ENCODE results near the gene NUDCD2. TPM values are rescaled to one million over a fixed set of nuclear protein-coding genes. Genes with fewer than 3 reads are reported as not detected.

The NUDCD2 gene
- total RNA-seq, 2 donors from 2014 or later, result 8.0 to 8.6 TPM

DNA sequence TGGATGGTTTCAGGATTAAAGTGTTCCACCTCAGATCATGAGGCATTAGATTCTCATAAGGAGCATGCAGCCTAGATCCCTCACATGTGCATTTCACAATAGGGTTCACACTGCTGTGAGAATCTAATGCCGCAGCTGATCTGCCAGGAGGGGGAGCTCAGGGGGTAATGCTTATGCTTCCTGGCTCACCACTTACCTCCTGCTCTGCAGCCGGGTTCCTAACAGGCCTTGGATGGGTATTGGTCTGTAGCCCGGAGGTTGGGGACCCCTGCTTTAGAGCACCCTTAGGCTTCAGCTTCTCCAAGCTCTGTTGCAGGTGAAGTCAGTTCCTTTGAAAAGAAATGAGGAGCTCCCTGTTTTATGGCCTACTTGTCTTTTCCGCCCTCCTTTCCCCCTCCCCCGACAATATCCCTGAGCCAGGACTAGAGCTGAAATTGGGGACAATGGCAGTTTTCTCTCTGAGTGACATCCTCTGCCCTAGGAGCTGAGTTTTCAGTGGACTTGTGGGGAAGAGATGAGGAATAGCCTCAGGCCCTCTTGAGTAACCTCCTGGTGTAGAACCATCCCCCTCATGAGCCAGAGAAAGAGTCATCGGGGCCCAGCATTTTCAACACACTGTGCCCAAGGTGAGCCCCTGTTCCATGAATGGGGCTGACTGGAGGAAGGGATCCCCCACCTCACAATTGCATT lies 29.3 kb upstream of the NUDCD2 start:
- Histone ChIP-seq H3K27ac (no peak overlapping the region), H3K9me3 (no peaks in the 10 kb centered on the region), H3K4me1 (replicated peaks) (no peaks in the 10 kb centered on the region), H3K36me3 (no peaks in the 10 kb centered on the region), H3K4me3 (no peak overlapping the region), H3K27me3 (replicated peaks; ENCODE audit: insufficient read depth) (no peaks in the 10 kb centered on the region)
- WGBS, result 81% methylated on average over 6 of the region's 6 CpGs
- DNase-seq (ENCODE audit: low spot score), result no peak
- intact Hi-C loops (cut with DNase I), result no loop called here
- TF ChIP-seq POLR2AphosphoS5 (IDR thresholded peaks at IDR 0.05), result no peak
- TF ChIP-seq, protein P1, sequence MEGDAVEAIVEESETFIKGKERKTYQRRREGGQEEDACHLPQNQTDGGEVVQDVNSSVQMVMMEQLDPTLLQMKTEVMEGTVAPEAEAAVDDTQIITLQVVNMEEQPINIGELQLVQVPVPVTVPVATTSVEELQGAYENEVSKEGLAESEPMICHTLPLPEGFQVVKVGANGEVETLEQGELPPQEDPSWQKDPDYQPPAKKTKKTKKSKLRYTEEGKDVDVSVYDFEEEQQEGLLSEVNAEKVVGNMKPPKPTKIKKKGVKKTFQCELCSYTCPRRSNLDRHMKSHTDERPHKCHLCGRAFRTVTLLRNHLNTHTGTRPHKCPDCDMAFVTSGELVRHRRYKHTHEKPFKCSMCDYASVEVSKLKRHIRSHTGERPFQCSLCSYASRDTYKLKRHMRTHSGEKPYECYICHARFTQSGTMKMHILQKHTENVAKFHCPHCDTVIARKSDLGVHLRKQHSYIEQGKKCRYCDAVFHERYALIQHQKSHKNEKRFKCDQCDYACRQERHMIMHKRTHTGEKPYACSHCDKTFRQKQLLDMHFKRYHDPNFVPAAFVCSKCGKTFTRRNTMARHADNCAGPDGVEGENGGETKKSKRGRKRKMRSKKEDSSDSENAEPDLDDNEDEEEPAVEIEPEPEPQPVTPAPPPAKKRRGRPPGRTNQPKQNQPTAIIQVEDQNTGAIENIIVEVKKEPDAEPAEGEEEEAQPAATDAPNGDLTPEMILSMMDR (IDR thresholded peaks at IDR 0.05), result no peak
- no peak for TF ChIP-seq POLR2A (IDR thresholded peaks at IDR 0.05)

DNA sequence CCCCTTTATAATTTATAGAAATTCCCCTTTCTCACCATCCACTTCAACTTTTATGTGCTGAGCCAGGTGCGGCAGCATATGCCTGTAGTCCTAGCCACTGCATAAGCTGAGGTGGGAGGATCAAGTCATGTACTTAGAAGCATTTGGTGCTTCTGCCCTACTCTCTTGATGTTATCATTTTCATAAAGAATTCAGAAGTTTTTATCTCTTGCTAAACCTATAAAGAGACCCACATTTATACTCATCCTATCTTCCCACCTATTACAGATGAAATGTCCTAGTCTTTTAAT lies 19.0 kb upstream of the NUDCD2 start:
- no peak for DNase-seq (ENCODE audit: low spot score)
- no peaks in the 10 kb centered on the region for H3K4me1 ChIP-seq (replicated peaks)
- TF ChIP-seq POLR2A (IDR thresholded peaks at IDR 0.05), result no peak
- no peak for TF ChIP-seq POLR2AphosphoS5 (IDR thresholded peaks at IDR 0.05)
- TF ChIP-seq, protein P1 (IDR thresholded peaks at IDR 0.05), result no peak
- H3K27ac ChIP-seq, result no peak overlapping the region
- H3K36me3 ChIP-seq, result no peaks in the 10 kb centered on the region
- no peak overlapping the region for H3K4me3 ChIP-seq
- H3K9me3 ChIP-seq, result no peaks in the 10 kb centered on the region
- H3K27me3 ChIP-seq (replicated peaks; ENCODE audit: insufficient read depth), result no peaks in the 10 kb centered on the region
- 86% methylated on average over 1 of the region's 1 CpG for WGBS
- intact Hi-C loops (cut with DNase I), result no loop called here

DNA sequence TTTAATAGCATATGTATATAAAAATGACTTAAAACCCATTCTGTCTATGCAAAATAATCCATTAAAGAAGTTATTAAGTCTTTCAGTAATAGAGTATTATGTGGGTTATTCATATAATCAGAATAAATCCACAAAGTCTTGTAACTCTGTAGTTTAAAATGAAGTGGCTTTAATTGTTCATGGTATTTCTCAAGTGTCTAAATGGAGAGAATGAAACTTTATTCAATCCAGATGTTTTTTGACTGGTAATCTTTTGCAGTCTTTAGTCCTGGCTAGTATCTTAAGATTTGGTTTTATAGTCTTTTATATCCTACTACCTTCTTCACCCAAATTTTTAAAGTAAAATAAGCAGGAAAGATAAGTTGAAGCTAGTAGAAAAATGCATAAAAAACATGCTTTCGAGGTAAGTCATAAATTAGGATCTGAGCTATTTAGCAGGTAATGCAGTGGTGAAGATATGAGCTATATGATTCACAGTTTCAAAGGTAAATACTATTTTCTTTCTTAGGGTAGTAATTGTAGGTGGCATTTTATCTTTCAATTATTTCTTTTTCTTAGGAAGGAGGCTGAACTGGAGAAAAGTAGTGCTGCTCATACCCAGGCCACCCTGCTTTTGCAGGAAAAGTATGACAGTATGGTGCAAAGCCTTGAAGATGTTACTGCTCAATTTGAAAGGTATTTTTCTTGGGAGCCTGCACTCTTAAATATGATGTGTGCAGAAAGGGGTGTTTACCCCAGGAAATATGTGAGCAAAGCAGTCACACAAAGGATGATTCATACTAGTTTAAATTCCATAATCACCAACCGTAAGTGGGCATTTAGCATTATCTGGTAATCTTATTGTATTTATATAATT lies 18.5 kb upstream of the NUDCD2 start:
- Histone ChIP-seq H3K36me3 (no peaks in the 10 kb centered on the region), H3K4me1 (replicated peaks) (no peaks in the 10 kb centered on the region), H3K27me3 (replicated peaks; ENCODE audit: insufficient read depth) (no peaks in the 10 kb centered on the region), H3K27ac (no peak overlapping the region), H3K4me3 (no peak overlapping the region), H3K9me3 (no peaks in the 10 kb centered on the region)
- TF ChIP-seq, protein P1 (IDR thresholded peaks at IDR 0.05), result no peak
- no peak for TF ChIP-seq POLR2AphosphoS5 (IDR thresholded peaks at IDR 0.05)
- TF ChIP-seq POLR2A (IDR thresholded peaks at IDR 0.05), result no peak
- intact Hi-C loops (cut with DNase I), result no loop called here
- no peak for DNase-seq (ENCODE audit: low spot score)
- WGBS, result 79% methylated on average over 2 of the region's 2 CpGs

DNA sequence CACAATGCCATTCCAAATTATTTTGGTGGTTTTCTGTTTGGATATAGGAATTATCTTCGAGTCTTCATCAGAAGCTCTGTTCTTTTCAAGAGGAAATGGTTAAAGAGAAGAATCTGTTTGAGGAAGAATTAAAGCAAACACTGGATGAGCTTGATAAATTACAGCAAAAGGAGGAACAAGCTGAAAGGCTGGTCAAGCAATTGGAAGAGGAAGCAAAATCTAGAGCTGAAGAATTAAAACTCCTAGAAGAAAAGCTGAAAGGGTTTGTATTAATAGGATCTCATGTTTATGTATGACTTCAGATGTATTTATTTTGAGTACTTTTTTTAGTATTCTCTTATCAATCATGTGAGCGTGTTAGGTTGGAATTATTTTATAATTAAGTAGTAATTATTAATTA lies 15.5 kb upstream of the NUDCD2 start:
- H3K9me3 ChIP-seq, result no peaks in the 10 kb centered on the region
- no peaks in the 10 kb centered on the region for H3K4me1 ChIP-seq (replicated peaks)
- TF ChIP-seq POLR2A (IDR thresholded peaks at IDR 0.05) (no peak), POLR2AphosphoS5 (IDR thresholded peaks at IDR 0.05) (no peak)
- TF ChIP-seq, protein P1 (IDR thresholded peaks at IDR 0.05), result no peak
- 85% methylated on average over 2 of the region's 2 CpGs for WGBS
- no peak overlapping the region for H3K27ac ChIP-seq
- intact Hi-C loops (cut with DNase I), result no loop called here
- no peaks in the 10 kb centered on the region for H3K27me3 ChIP-seq (replicated peaks; ENCODE audit: insufficient read depth)
- DNase-seq (ENCODE audit: low spot score), result no peak
- no peak overlapping the region for H3K4me3 ChIP-seq
- no peaks in the 10 kb centered on the region for H3K36me3 ChIP-seq
